Glomerular visceral epithelial cell (primary cell): ENCODE data around the gene ADARB2.

Experiments used
- DNase-seq: peaks from one replicate; pipeline ENCODE4 v3.0.0-alpha.2; 2016; ENCODE audit errors: extremely low spot score

The ADARB2 gene

GRCh38 chr10:1663226-1663625 is 74.1 kb downstream of the ADARB2 start:
- DNase-seq: no peak

DNA sequence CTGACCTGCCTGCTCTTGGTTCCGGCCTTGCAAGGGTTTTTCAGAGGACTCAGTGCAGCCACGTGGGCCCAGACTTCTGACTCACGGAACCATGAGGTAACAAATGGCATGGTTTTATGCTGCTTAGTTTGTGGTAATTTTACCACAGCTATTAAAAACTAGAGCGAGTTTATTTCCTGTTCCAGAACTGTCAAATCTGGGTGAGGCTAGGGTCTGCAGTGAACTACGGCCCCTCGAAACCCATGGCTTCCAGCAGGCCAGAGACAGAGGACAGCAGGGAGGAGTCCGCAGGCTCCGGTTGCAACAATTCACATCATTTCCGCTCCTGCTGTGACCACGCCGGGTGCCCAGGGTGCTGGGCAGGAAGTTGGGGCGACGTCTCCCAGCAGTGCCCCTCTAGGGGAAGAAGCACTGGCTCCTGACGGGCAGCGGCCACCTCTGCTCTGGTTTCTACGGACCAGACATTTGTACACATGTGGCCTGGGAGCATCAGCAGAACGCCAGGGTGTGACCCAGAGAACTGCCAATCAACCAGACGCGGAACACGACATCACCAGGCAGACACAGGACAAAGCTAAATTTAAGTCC is 74.8 kb downstream of the ADARB2 start:
- no peak for DNase-seq

GRCh38 chr10:1661859-1662437 is 75.4 kb downstream of the ADARB2 start:
- no peak for DNase-seq

GRCh38 chr10:1661416-1661815 is 75.9 kb downstream of the ADARB2 start:
- no peak for DNase-seq

GRCh38 chr10:1660815-1661214 is 76.5 kb downstream of the ADARB2 start:
- no peak for DNase-seq

GRCh38 chr10:1660386-1660785 is 76.9 kb downstream of the ADARB2 start:
- DNase-seq: no peak

GRCh38 chr10:1659221-1659791 is 78.0 kb downstream of the ADARB2 start:
- DNase-seq: no peak

DNA sequence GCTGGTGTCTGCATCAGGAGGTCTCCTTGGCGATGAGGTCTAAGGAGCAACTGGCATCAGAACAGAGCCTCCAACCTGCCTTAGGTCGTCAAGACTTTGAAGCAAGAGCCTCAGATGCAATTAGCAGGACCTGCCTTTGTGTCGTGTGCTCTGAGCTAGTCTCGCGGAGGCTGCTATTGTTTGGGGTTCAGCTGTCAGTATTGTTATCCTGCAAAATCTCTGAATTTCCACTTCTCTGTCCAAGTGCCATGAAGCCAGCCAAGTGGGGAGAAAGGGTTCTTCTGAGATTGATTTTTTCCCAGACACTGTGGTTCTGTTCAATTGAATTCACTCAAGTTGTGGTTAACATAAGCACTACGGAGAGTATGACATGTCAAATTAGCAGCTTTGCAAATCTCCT is 78.7 kb downstream of the ADARB2 start:
- no peak for DNase-seq

GRCh38 chr10:1657479-1657878 is 79.8 kb downstream of the ADARB2 start:
- DNase-seq: no peak

GRCh38 chr10:1655367-1655766 is 82.0 kb downstream of the ADARB2 start:
- DNase-seq: no peak

DNA sequence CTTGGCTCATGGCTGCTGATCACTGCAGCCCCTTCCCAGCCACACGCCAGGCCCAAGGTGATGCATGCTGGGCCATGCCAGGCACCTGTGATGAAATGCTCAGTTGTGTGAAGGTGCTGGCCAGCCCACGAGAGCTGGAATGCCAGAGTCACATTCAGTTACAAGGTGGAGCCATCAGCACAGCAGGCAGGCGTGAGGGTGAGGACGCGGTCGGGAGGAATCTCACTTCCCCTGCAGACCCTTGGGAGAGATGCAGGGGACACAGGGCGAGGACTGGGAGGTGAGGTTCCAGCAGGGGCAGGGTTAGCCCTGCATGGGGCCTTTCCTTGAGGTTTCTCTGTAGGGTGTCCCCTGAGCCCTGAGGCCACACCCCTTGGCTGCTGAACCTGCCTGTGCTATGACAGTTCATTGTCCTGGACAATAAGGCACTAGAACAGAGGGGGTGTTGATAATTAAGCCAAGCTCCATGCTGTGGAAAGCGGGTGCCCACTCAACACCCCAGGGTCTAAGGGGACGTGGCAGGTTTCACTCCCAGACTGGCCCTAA is 82.4 kb downstream of the ADARB2 start:
- DNase-seq: no peak

DNA sequence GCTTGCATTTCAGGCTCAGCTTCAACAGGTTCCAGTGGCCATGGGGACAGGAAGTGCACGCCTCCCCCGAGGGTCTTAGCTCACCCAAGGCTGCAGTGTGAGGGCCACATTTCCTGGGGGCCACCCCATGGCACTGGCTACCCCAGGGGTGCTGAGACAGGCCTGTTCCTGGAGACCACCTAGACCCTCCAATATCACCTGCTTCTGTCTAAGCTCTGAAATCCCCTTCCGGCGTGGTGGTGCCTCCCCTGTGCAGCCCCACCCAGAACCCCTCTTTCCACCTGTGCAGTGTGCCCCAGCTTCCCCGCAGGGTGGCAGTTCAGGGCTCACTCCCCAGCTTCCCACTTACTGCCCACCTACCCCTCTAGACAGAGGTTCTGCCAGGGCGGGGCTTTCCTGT is 83.1 kb downstream of the ADARB2 start:
- DNase-seq: no peak

DNA sequence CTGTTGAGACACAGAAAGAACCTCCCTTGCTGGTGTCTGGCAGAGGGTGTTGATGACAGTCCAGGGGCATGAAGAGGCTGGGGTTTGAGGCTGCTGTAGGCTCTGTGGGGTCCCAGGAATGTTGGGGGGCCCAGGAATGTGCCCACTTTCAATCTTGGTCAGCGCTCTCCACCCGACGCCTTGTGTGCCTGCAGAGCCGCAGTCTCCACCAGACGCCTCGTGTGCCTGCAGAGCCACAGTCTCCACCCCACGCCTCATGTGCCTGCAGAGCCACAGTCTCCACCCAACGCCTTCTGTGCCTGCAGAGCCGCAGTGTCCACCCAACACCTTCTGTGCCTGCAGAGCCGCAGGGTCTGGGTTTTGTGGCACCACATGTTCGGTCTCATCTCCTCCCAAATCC is 84.0 kb downstream of the ADARB2 start:
- no peak for DNase-seq

DNA sequence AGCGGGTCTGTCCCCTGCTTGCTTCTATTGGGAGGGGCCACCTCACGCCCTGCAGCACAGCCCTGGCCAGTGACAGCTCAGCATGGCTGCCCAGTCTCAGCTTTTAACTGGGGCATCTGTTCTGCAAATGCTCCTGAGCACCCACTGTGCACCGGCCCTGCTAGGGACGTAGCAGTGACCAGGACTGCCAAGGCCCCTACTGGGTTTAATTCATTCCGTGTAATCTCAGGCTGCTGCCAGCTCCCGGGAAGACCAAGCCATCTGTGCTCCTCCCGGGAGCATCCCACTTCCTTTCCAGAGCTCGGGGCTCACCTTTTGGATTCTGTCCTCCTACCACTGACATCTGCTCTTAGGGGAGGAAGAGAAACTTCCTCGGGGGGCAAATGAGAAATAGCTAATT is 85.2 kb downstream of the ADARB2 start:
- DNase-seq: no peak

DNA sequence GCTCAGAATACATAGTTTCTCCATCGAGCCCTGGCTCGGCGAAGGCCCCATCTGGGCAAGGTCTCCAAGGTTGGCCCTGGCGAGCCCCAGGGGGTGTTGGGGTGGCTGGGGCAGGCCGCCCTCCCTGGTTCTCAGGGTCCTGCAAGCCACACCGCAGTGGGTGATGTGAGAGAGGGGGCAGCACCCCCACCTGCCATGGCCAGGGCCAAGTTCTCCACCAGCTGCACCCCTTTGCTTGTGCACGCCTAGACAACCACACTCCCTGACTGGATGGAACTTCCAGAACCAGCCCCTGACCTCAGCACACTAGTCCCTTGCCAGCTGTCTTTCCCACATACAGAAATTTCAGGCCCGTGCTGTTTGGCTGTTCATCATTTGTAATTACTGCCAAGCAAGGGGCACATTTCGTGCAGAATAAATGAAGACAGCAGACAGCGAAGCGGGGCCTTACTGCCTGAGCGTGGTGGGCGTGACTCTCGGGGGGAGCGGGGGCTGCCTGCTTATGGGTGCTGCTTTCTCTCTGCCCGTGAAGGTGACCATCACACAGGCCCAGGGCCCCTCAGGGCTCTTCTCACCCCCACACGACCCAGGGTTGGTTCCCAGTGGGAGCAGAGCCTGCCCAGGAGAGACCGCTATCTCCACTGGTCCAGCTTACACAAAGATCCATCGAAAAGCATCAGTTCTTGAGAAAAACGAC is 85.9 kb downstream of the ADARB2 start:
- no peak for DNase-seq

GRCh38 chr10:1650542-1651269 is 86.6 kb downstream of the ADARB2 start:
- DNase-seq: no peak

DNA sequence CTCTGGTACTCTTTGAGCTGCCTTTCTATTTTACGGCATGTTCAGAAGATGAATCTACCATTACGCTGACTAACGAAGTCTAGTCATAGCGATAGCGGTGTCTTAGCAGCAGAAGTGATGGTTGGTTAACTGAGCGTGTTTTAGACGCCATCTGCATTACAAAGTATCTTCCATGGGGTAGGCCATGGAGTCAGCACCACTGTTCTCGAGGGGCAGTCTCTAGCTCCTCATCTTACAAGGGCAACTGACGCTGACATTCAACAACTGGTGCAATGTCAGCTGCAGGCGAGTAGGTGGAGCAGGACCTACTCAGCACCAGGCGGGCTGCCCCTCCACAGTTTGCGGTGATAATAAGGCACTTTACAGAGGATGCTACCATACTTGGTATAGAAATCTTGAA is 88.7 kb downstream of the ADARB2 start:
- DNase-seq: no peak

GRCh38 chr10:1646332-1646731 is 91.0 kb downstream of the ADARB2 start:
- DNase-seq: no peak

DNA sequence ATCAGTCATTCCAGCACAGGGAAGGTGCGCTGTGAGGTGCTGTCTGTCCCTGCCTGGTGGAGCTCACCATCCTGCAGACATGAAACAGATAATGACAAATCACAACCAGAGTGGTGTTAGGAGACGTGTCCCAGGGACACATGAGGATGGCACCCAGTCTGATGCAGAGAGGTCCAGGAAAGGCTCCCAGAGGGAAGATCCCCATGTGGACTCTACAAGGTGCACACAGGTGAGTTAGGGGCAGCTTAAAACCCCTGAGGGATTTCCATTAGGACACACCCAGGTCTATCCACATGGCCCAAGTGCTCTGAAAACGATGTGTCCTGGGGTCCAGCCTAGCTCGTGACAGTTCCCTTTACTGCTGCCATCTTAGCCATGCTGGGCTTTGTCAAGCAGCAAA is 91.4 kb downstream of the ADARB2 start:
- DNase-seq: no peak

DNA sequence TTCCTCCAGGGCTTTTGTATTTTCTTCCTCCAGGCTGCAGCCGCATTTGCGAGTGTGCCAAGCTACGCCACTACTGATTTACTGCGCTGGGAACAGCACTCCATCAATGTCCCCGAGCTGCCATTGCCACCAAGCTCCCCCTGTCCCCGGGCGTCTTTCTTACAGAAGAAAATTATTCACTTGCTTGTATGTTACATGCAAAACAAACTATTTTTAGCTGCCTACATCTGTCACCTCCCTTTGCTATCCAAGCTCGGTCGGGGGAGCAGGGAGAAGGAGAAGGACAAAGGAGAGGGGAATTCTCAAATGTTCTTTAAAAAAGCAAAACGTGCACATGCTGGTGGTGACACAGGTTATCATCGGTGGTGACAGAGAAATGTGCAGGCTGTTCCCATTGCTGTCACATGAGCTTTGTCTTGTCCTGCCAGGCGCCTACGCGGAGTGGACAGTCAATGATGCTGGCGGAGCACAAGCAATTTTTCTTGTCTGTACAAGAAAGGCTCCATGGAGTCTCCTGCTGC is 93.1 kb downstream of the ADARB2 start:
- DNase-seq: no peak

GRCh38 chr10:1643908-1644179 is 93.5 kb downstream of the ADARB2 start:
- DNase-seq: no peak
